ENCODE data around the gene KIF5A.
A peak's percentile ranks its signal among the peaks of the same experiment; 100 is the strongest.

KIF5A gene

DNA sequence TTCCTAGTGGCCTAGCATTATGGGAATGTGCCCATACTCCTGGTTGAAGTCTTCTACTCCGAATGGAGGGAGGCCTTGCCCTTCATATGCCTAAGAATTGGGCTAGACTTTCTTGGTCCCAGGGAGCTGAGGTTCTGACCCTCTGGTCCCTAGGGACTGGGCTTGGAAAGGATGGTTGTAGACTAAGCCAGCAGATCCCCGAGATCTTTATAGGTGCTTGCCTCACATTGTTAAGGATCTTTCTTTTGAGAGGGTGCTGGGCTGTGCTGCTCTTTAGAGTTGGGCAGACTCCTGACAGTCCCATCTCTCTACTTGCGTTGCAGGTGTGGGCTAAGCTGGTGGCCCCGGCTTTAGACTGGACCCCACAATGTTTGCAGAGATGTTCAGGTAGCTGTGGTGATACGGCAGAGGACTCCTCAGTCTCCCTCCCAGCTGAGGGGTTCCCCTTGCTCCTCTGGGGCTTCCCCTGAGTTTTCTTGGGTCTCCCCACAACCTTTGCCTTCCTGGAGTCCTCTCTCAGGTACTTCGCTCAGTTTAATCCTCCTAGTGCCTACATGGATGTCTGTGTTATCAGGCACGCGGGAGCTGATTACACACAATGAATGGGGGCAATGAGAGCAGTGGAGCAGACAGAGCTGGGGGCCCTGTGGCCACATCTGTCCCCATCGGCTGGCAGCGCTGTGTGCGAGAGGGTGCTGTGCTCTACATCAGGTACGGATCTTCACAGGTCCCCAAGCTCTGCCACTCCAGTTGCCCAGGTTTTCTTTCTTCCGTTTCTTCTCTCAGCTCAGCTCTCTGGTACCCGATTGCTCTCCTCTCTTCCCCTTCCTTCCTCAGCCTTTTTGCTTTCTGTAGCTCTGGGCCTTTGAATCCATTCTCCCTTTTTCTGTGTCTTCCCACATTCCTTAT lies 25.9 kb upstream of the KIF5A start:
- peak in 1 of 2 experiments; percentile 30 for DNase-seq (ENCODE audit: low spot score in 2 of 2)
- peak overlapping the region; percentile 69 for H3K4me3 ChIP-seq
- H3K9me3 ChIP-seq, result no peaks in the 10 kb centered on the region

GRCh38 chr12:57524814-57525614 lies 24.8 kb upstream of the KIF5A start:
- DNase-seq (ENCODE audit: low spot score in 2 of 2), result no peak
- H3K4me3 ChIP-seq, result no peak overlapping the region
- peaks cover 53% of the 10 kb centered on the region for H3K36me3 ChIP-seq (replicated peaks)
- H3K9me3 ChIP-seq, result no peaks in the 10 kb centered on the region
- H3K4me1 ChIP-seq, result peaks cover 29% of the 10 kb centered on the region
- no peaks in the 10 kb centered on the region for H3K27me3 ChIP-seq (ENCODE audit: low read depth)
- in situ Hi-C loops (cut with MboI; ENCODE audit: low sequenced_read_pairs), result no loop called here

More for the DNA sequence above, 25.9 kb upstream of the KIF5A start:
- Histone ChIP-seq H3K27me3 (ENCODE audit: low read depth) (no peaks in the 10 kb centered on the region), H3K4me1 (peaks cover 29% of the 10 kb centered on the region), H3K36me3 (replicated peaks) (peaks cover 56% of the 10 kb centered on the region)
- in situ Hi-C loops (cut with MboI; ENCODE audit: low sequenced_read_pairs), result no loop called here

DNA sequence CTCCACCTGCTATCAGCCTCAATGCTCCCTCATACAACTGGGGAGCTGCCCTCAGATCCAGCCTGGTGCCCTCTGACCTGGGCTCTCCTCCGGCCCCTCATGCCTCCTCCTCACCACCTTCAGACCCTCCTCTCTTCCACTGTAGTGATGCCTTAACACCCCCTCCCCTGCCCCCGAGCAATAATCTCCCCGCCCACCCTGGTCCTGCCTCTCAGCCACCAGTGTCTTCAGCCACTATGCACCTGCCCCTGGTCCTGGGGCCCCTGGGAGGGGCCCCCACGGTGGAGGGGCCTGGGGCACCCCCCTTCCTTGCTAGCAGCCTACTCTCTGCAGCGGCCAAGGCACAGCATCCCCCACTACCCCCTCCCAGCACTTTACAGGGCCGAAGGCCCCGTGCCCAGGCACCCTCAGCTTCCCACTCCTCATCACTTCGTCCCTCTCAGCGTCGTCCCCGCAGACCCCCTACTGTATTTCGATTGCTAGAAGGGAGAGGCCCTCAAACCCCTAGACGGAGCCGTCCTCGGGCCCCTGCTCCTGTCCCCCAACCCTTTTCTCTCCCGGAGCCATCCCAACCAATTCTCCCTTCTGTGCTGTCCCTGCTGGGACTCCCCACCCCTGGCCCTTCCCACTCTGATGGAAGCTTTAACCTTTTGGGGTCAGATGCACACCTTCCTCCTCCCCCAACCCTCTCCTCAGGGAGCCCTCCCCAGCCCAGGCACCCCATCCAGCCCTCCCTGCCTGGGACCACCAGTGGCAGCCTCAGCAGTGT lies 24.0 kb upstream of the KIF5A start:
- Histone ChIP-seq H3K9me3 (no peaks in the 10 kb centered on the region), H3K4me1 (peaks cover 28% of the 10 kb centered on the region), H3K27me3 (ENCODE audit: low read depth) (no peaks in the 10 kb centered on the region), H3K4me3 (no peak overlapping the region), H3K36me3 (replicated peaks) (peaks cover 58% of the 10 kb centered on the region)
- in situ Hi-C loops (cut with MboI; ENCODE audit: low sequenced_read_pairs), result no loop called here
- DNase-seq (ENCODE audit: low spot score in 2 of 2), result no peak

DNA sequence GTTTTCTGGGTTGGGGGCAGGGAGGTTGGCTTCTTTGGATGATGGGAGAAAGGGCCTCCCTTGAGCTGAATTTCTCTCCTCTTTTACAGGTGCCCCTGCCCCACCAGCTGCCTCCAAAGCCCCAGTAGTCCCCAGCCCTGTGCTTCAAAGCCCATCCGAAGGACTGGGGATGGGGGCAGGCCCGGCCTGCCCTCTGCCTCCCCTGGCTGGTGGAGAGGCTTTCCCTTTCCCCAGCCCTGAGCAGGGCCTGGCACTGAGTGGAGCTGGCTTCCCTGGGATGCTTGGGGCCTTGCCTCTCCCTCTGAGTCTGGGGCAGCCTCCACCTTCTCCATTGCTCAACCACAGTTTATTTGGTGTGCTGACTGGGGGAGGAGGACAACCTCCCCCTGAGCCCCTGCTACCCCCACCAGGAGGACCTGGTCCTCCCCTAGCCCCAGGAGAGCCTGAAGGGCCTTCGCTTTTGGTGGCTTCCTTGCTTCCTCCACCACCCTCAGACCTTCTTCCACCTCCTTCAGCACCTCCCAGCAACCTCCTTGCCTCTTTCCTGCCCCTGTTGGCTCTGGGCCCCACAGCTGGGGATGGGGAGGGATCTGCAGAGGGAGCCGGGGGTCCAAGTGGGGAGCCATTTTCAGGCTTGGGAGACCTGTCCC lies 23.2 kb upstream of the KIF5A start:
- no peaks in the 10 kb centered on the region for H3K27me3 ChIP-seq (ENCODE audit: low read depth)
- no peak for DNase-seq (ENCODE audit: low spot score in 2 of 2)
- peaks cover 20% of the 10 kb centered on the region for H3K4me1 ChIP-seq
- no peaks in the 10 kb centered on the region for H3K9me3 ChIP-seq
- in situ Hi-C loops (cut with MboI; ENCODE audit: low sequenced_read_pairs), result no loop called here
- H3K36me3 ChIP-seq (replicated peaks), result peaks cover 66% of the 10 kb centered on the region
- H3K4me3 ChIP-seq, result no peak overlapping the region

DNA sequence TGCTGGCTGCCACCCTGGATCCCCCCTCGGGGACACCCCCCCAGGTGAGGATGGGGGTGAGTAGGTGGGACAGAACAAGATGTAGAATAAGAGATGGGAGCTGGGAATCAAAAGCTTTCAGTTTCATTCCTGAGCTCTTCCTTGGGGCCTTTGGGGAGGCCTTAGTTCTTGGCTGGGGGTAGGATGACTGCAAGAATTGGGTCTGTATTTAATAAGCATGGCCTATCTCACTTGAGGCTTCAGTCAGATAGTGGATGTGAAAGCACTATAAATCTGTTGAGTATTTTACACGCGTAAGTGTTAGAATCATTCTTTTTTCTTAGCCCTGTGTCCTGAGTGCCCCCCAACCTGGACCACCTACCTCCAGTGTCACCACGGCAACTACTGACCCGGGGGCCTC lies 22.7 kb upstream of the KIF5A start:
- Histone ChIP-seq H3K4me1 (peaks cover 15% of the 10 kb centered on the region), H3K4me3 (no peak overlapping the region), H3K9me3 (no peaks in the 10 kb centered on the region), H3K36me3 (replicated peaks) (peaks cover 72% of the 10 kb centered on the region), H3K27me3 (ENCODE audit: low read depth) (no peaks in the 10 kb centered on the region)
- DNase-seq (ENCODE audit: low spot score in 2 of 2), result no peak
- in situ Hi-C loops (cut with MboI; ENCODE audit: low sequenced_read_pairs), result no loop called here

- in situ Hi-C loops (cut with MboI; ENCODE audit: low sequenced_read_pairs), result no loop called here
- no peak for DNase-seq (ENCODE audit: low spot score in 2 of 2)
- H3K4me3 ChIP-seq, result no peak overlapping the region
- peaks cover 82% of the 10 kb centered on the region for H3K36me3 ChIP-seq (replicated peaks)
- H3K9me3 ChIP-seq, result no peaks in the 10 kb centered on the region
- H3K27me3 ChIP-seq (ENCODE audit: low read depth), result no peaks in the 10 kb centered on the region
- peaks cover 13% of the 10 kb centered on the region for H3K4me1 ChIP-seq
Measured at GRCh38 chr12:57528176-57528575, 21.7 kb upstream of the KIF5A start.

GRCh38 chr12:57528831-57529555 lies 20.9 kb upstream of the KIF5A start:
- Histone ChIP-seq H3K27me3 (ENCODE audit: low read depth) (no peaks in the 10 kb centered on the region), H3K4me1 (peaks cover 8% of the 10 kb centered on the region), H3K9me3 (no peaks in the 10 kb centered on the region), H3K4me3 (no peak overlapping the region), H3K36me3 (replicated peaks) (peaks cover 88% of the 10 kb centered on the region)
- no peak for DNase-seq (ENCODE audit: low spot score in 2 of 2)
- in situ Hi-C loops (cut with MboI; ENCODE audit: low sequenced_read_pairs), result no loop called here

GRCh38 chr12:57529831-57530230 lies 20.0 kb upstream of the KIF5A start:
- H3K9me3 ChIP-seq, result no peaks in the 10 kb centered on the region
- in situ Hi-C loops (cut with MboI; ENCODE audit: low sequenced_read_pairs), result no loop called here
- H3K4me3 ChIP-seq, result no peak overlapping the region
- no peak for DNase-seq (ENCODE audit: low spot score in 2 of 2)
- peaks cover 89% of the 10 kb centered on the region for H3K36me3 ChIP-seq (replicated peaks)
- H3K27me3 ChIP-seq (ENCODE audit: low read depth), result no peaks in the 10 kb centered on the region
- H3K4me1 ChIP-seq, result no peaks in the 10 kb centered on the region; the same call in 1 of the 2 replicates

GRCh38 chr12:57530396-57531142 lies 19.3 kb upstream of the KIF5A start:
- in situ Hi-C loops (cut with MboI; ENCODE audit: low sequenced_read_pairs), result no loop called here

DNA sequence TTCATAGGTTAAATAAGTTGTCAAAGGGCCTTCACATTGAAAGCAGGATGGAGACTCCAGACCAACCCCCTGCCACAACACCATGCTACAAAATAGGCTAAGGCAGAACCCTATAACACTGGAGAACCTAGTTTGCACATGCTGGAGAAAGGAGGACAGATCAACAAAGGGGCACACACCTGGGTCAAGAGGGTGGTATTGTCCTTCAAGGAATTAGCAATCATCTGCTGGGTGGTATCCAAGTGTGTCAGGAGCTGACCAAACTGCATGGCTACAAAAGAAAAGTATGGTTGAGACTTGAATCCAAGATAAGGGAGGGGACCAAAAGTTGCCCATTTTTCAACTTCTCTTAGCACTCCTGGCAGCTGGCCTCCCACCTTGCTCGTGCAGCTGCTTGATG lies 18.0 kb upstream of the KIF5A start:
- in situ Hi-C loops (cut with MboI; ENCODE audit: low sequenced_read_pairs), result no loop called here
- peaks cover 83% of the 10 kb centered on the region for H3K36me3 ChIP-seq (replicated peaks)
- H3K4me1 ChIP-seq, result no peaks in the 10 kb centered on the region

More at GRCh38 chr12:57530396-57531142, 19.3 kb upstream of the KIF5A start:
- Histone ChIP-seq H3K4me3 (no peak overlapping the region), H3K9me3 (no peaks in the 10 kb centered on the region), H3K27me3 (ENCODE audit: low read depth) (no peaks in the 10 kb centered on the region), H3K4me1 (no peaks in the 10 kb centered on the region), H3K36me3 (replicated peaks) (peaks cover 93% of the 10 kb centered on the region)
- no peak for DNase-seq (ENCODE audit: low spot score in 2 of 2)

DNA sequence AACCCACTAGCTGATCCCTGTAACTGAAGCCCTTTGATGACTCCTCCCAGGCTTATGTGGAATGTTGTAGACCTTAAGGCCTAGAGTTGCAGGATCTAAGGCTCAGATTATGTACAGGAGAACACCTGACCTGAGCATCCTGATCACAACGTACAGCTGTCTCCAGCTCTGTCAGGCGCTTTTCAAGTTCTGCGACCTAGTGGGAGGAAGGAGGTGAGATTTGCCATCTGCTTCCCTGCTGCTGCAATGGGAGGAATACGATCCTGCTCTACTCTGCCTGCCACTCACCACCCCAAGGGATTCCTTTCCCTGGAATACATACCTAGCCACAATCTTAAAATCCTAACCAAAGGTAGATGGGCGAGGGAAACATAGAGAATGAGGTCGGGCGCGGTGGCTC lies 16.7 kb upstream of the KIF5A start:
- Histone ChIP-seq H3K4me3 (no peak overlapping the region), H3K36me3 (replicated peaks) (peaks cover 73% of the 10 kb centered on the region), H3K27me3 (ENCODE audit: low read depth) (no peaks in the 10 kb centered on the region), H3K4me1 (no peaks in the 10 kb centered on the region), H3K9me3 (no peaks in the 10 kb centered on the region)
- no peak for DNase-seq (ENCODE audit: low spot score in 2 of 2)
- in situ Hi-C loops (cut with MboI; ENCODE audit: low sequenced_read_pairs), result no loop called here

More for the DNA sequence above, 18.0 kb upstream of the KIF5A start:
- DNase-seq (ENCODE audit: low spot score in 2 of 2), result no peak
- Histone ChIP-seq H3K4me3 (no peak overlapping the region), H3K27me3 (ENCODE audit: low read depth) (no peaks in the 10 kb centered on the region), H3K9me3 (no peaks in the 10 kb centered on the region)

DNA sequence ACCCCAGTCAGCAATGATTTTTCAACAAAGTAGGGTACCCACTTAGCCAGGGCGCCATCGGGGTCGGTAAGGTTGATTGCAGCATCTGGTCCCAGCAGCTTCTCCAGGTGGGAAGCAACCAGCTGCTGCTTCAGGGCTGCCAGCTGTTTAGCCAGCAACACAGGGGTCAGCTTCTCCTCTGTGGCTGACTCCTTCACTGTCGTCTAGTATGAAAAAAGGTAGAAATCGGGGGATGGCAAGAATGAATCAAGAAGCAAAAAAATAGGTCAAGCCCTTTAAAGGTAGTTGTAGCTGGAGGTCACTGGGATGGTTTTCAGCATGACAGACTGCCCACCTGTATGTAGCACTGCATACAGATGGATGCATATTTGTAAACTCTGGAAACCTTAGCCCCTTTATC lies 15.6 kb upstream of the KIF5A start:
- Histone ChIP-seq H3K9me3 (no peaks in the 10 kb centered on the region), H3K36me3 (replicated peaks) (peaks cover 64% of the 10 kb centered on the region), H3K27me3 (ENCODE audit: low read depth) (no peaks in the 10 kb centered on the region), H3K4me1 (no peaks in the 10 kb centered on the region), H3K4me3 (no peak overlapping the region)
- DNase-seq (ENCODE audit: low spot score in 2 of 2), result no peak
- in situ Hi-C loops (cut with MboI; ENCODE audit: low sequenced_read_pairs), result no loop called here
